ENCODE measurements around the gene CDCA3. TPM values are rescaled to one million over a fixed set of nuclear protein-coding genes. Genes with fewer than 3 reads are reported as not detected.

The CDCA3 gene
- total and polyA plus RNA-seq, 2 of the 13 experiments (the other 11 are each of a cell fraction or from before 2014, with no cell fraction given), result 32.7 to 56.5 TPM

DNA sequence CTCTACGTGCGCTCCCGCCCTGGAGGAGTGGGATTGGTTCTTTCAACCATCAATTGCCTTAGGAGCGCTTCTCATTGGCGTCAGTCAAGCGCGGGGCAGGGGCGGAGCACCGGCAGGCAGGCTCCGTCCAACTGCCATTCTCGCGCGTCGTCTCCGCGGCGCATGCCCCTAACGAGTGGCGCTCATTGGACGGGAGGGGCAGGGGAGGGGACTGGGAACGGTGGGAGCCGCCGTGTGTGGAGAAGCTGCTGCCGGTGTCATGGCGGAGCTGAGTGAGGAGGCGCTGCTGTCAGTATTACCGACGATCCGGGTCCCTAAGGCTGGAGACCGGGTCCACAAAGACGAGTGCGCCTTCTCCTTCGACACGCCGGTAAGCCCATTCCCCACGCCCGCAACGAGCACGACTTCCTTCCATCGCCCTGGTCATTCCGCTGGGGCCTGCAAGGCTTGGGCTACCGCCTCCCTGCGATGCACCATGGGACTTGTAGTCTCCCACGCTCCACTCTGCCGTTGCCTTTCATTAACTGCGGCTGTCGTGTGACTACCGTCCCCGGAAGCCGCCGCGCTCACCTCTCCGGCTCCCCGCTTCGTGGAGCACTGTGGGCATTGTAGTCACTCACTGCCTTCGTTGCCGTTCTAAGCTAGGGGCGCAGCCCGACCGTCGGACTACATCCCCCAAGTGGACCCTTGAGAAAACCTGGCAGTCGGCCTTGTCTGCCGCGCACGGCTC lies 1.0 kb upstream of the CDCA3 start, which contains the start of gene USP5 (continued):
- TF ChIP-seq, protein P1, sequence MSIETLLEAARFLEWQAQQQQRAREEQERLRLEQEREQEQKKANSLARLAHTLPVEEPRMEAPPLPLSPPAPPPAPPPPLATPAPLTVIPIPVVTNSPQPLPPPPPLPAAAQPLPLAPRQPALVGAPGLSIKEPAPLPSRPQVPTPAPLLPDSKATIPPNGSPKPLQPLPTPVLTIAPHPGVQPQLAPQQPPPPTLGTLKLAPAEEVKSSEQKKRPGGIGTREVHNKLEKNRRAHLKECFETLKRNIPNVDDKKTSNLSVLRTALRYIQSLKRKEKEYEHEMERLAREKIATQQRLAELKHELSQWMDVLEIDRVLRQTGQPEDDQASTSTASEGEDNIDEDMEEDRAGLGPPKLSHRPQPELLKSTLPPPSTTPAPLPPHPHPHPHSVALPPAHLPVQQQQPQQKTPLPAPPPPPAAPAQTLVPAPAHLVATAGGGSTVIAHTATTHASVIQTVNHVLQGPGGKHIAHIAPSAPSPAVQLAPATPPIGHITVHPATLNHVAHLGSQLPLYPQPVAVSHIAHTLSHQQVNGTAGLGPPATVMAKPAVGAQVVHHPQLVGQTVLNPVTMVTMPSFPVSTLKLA (IDR thresholded peaks at IDR 0.05), result peak; percentile 29; the same call in 1 of the 2 replicates
- TF ChIP-seq ISL2 (CRISPR knock-in tag; IDR thresholded peaks at IDR 0.05) (peak; percentile 16), FLYWCH1 (CRISPR knock-in tag; IDR thresholded peaks at IDR 0.05) (no peak), BORCS8-MEF2B (CRISPR knock-in tag; IDR thresholded peaks at IDR 0.05) (0 out of 2 replicates have a peak, but pooled peaks have one; percentile 43), ZNF766 (CRISPR knock-in tag; IDR thresholded peaks at IDR 0.05; ENCODE audit: borderline replicate concordance) (0 out of 2 replicates have a peak, but pooled peaks have one; percentile 22), MAFK (conservative IDR thresholded peaks at IDR 0.05 in 1 of 2, IDR thresholded peaks at IDR 0.05 in 1 of 2; ENCODE audit: low read length in 2 of 2) (no peak), PCBP2 (optimal IDR thresholded peaks at IDR 0.05; ENCODE audit: low read depth, low read length, poor library complexity, severe bottlenecking) (no peak), RXRB (CRISPR knock-in tag; IDR thresholded peaks at IDR 0.05; ENCODE audit: borderline replicate concordance) (peak; percentile 11; the same call in 1 of the 2 replicates), HNRNPH1 (optimal IDR thresholded peaks at IDR 0.05; ENCODE audit: low read depth, low read length) (no peak), ZNF446 (CRISPR knock-in tag; IDR thresholded peaks at IDR 0.05) (no peak), ZNF7 (CRISPR knock-in tag; IDR thresholded peaks at IDR 0.05) (no peak), PRPF4 (IDR thresholded peaks at IDR 0.05; ENCODE audit: low read depth, low read length, poor library complexity, severe bottlenecking) (no peak), ZNF260 (CRISPR knock-in tag; IDR thresholded peaks at IDR 0.05; ENCODE audit: borderline replicate concordance, low read depth) (no peak), RBFOX2 (IDR thresholded peaks at IDR 0.05; ENCODE audit: low read depth, low read length) (peak; percentile 85), ELF3 (CRISPR knock-in tag; IDR thresholded peaks at IDR 0.05) (peak; percentile 72), KDM2A (CRISPR knock-in tag; IDR thresholded peaks at IDR 0.05; ENCODE audit: borderline replicate concordance, low read depth) (peak; percentile 6; the same call in 1 of the 2 replicates), ZNF350 (CRISPR knock-in tag; IDR thresholded peaks at IDR 0.05; ENCODE audit: borderline replicate concordance, low read depth) (peak; percentile 69), ZNF3 (CRISPR knock-in tag; IDR thresholded peaks at IDR 0.05) (no peak), SP4 (CRISPR knock-in tag; IDR thresholded peaks at IDR 0.05) (peak; percentile 75), ZNF780A (CRISPR knock-in tag; IDR thresholded peaks at IDR 0.05) (no peak), ZNF883 (CRISPR knock-in tag; IDR thresholded peaks at IDR 0.05; ENCODE audit: not compliant biosample characterization) (no peak)
- TF ChIP-seq, protein P2, sequence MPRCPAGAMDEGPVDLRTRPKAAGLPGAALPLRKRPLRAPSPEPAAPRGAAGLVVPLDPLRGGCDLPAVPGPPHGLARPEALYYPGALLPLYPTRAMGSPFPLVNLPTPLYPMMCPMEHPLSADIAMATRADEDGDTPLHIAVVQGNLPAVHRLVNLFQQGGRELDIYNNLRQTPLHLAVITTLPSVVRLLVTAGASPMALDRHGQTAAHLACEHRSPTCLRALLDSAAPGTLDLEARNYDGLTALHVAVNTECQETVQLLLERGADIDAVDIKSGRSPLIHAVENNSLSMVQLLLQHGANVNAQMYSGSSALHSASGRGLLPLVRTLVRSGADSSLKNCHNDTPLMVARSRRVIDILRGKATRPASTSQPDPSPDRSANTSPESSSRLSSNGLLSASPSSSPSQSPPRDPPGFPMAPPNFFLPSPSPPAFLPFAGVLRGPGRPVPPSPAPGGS (CRISPR knock-in tag; IDR thresholded peaks at IDR 0.05), result no peak; the same call in 1 of the 2 replicates
- TF ChIP-seq, protein P3, sequence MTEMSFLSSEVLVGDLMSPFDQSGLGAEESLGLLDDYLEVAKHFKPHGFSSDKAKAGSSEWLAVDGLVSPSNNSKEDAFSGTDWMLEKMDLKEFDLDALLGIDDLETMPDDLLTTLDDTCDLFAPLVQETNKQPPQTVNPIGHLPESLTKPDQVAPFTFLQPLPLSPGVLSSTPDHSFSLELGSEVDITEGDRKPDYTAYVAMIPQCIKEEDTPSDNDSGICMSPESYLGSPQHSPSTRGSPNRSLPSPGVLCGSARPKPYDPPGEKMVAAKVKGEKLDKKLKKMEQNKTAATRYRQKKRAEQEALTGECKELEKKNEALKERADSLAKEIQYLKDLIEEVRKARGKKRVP (CRISPR knock-in tag; IDR thresholded peaks at IDR 0.05), result no peak; a peak in 1 of 4 replicates
- TF ChIP-seq, protein P4, sequence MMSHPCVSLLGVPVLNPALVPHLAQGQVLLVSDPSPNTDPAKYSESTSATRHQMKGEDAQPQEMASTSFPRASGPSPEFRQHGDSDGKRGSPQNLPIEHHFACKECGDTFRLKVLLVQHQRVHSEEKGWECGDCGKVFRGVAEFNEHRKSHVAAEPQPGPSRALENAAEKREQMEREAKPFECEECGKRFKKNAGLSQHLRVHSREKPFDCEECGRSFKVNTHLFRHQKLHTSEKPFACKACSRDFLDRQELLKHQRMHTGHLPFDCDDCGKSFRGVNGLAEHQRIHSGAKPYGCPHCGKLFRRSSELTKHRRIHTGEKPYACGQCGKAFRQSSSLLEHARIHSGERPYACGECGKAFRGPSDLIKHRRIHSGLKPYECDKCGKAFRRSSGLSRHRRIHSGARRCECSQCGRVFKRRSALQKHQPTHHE (CRISPR knock-in tag; IDR thresholded peaks at IDR 0.05; ENCODE audit: borderline replicate concordance), result 0 out of 2 replicates have a peak, but pooled peaks have one; percentile 63

All from HepG2 (cell line).